LNCAP (cell line): Measurements from ENCODE around the gene AGXT2.

Experiments
- TF ChIP-seq, protein P1 (sequence below): fragments of 450-650 bp; IDR thresholded peaks from 2 replicates; pipeline ENCODE4 v1.5.1; 2017; ENCODE audit warnings: mild to moderate bottlenecking

Gene AGXT2

DNA sequence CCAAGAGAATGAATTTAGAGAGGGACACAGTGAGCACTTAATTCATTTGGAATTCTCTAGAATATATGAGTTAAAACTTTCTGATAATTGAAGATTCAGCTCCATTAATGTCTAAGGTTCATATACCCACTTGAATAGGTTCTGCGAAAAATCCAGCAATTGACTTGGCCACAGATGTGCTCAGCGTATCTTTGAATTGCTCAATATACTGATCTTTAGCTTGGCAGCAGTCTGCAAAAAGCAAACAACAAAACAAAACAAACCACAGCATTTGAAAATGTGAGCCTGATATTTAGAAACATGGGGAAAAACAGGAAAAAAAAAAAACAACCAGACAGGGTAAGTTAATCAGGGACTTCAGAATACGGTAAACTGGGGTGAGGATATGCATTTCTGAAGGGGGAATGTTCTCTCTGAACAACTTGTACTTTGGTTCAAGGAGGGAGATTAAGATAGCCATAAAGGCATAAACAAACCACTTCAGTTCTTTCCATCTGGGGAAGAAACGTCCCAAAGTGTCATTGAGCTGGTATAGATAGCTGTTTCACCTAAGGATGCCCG lies 21.4 kb downstream of the AGXT2 start:
- TF ChIP-seq, protein P1, sequence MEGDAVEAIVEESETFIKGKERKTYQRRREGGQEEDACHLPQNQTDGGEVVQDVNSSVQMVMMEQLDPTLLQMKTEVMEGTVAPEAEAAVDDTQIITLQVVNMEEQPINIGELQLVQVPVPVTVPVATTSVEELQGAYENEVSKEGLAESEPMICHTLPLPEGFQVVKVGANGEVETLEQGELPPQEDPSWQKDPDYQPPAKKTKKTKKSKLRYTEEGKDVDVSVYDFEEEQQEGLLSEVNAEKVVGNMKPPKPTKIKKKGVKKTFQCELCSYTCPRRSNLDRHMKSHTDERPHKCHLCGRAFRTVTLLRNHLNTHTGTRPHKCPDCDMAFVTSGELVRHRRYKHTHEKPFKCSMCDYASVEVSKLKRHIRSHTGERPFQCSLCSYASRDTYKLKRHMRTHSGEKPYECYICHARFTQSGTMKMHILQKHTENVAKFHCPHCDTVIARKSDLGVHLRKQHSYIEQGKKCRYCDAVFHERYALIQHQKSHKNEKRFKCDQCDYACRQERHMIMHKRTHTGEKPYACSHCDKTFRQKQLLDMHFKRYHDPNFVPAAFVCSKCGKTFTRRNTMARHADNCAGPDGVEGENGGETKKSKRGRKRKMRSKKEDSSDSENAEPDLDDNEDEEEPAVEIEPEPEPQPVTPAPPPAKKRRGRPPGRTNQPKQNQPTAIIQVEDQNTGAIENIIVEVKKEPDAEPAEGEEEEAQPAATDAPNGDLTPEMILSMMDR, result no peak

DNA sequence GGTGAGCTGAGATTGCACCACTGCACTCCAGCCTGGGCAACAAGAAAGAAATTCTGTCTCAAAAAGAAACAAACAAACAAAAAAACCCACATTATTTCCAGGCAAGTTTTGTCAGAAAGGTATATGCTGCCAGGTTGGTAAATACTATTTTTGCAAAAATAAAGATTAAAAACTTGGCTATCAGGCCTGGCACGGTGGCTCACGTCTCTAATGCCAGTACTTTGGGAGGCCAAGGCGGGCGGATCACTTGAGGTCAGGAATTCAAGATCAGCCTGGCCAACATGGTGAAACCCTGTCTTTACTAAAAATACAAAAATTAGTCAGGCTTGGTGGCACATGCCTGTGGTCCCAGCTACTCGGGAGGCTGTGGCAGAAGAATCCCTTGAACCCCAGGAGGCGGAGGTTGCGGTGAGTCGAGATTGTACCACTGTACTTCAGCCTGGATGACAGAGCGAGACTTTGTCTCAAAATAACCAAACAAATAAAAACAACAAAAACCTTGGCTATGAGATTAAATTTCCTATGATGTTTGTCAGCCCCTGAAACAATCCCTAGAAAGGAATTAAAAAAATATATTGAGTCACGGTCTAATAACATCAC lies 22.7 kb downstream of the AGXT2 start:
- TF ChIP-seq, protein P1, result no peak

- TF ChIP-seq, protein P1, result no peak
Measured at GRCh38 chr5:35023391-35024178, 24.2 kb downstream of the AGXT2 start.

DNA sequence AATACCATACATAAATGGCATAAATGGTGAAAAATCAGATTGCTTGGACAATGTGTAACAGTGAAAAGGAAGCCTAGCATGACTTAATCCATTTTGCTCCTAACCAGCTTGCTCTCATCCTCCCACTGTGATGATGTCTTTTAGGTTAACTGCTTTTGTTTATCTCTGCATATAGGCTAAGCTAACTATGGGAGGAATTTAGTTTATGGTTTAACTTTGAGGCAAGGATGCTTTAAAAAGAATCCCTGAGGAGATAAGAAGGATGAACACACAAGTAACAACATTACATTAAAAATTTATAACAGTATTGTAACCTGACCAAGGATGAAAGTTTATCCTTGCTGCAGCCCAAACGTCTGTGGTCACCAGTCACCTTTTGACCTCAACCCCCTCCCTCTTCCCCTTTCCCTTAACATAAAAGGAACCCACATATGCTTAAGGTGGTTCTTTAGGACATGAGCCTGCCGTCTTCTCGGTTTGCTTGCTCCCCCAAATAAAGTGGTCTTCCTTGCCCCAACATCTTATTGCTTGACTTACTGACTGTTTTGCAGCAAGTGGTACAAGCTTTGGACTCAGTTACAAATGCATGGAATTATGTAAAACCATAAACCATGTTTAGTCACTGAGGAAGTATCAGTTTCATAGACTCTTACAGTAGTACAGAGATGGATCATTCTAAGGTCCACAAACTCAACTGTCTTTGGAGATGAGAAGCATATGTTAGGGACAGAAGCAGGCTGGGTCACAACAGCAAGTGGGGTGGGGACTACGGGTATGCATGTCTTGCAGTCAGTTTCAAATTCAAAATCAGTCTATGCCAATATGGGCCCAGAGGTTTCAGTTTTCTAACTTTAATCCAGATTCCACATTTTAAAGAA lies 31.3 kb downstream of the AGXT2 start:
- TF ChIP-seq, protein P1, result no peak

GRCh38 chr5:35015063-35015462 lies 32.7 kb downstream of the AGXT2 start:
- TF ChIP-seq, protein P1, result no peak

DNA sequence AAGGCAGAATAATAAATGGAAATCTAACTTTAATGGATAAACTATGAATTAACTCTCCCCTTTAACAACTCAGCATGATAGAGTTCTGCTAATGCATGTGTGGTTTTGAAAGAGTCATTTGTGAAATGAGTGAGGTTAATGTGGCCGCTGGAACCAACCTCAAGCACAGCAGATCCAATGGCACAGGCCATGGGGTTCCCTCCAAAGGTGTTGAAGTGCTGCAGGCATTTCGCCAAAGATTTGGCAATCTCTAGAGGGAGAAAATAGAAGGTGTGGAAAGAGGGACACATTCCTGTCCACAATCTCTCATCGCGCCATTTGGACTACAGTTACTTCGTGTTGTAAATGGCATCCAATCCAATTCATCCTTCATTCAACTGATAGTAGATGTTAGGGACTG lies 35.0 kb downstream of the AGXT2 start:
- TF ChIP-seq, protein P1, result no peak

GRCh38 chr5:35012365-35012764 lies 35.4 kb downstream of the AGXT2 start:
- TF ChIP-seq, protein P1, result no peak
